Fibroblast of gingiva (primary cell): ENCODE measurements around the gene SLC6A6.

Experiments used
- DNase-seq: peaks from one replicate; pipeline ENCODE4 v3.0.0-alpha.2; 2011; ENCODE audit warnings: low read depth

Gene SLC6A6

DNA sequence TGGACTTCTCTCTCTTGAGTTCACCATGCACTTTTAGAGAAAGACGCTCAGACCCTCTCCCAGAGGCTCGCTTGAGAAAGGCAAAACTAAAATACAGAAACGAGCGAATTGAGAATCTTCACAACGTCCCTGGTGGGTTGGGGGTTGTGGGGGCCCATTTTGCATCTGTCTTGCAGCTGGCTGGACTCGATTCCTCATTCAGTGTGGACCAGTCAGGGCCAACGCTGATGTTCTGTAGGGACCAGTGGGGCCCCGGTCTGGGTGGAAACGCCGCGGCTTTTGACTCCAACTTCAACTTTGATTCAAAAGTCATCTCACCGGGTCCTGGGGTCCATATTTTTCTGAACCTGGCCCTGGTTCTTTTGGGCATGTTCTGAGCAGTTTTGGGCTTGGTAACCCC is 68.1 kb downstream of the SLC6A6 start:
- no peak for DNase-seq

DNA sequence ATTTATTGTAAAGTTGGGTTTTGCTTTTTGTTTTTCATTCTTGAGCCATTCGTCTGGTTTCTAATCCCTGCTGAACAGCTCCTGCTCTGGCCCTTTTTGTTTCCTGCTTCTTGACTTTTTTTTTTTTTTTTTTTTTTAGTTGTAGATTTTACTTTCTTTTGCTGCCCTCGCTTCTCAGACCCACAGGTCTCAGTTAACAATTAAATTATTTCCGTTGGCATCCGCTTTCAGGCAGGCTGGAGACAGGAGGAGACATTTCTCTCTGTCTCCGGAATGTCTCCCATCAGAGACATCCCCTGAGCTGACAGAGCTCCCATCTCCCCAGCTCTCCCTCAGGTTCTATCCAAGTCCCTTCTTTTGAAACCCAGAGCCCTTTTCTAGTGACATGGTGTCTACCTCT is 68.6 kb downstream of the SLC6A6 start:
- DNase-seq: no peak

DNA sequence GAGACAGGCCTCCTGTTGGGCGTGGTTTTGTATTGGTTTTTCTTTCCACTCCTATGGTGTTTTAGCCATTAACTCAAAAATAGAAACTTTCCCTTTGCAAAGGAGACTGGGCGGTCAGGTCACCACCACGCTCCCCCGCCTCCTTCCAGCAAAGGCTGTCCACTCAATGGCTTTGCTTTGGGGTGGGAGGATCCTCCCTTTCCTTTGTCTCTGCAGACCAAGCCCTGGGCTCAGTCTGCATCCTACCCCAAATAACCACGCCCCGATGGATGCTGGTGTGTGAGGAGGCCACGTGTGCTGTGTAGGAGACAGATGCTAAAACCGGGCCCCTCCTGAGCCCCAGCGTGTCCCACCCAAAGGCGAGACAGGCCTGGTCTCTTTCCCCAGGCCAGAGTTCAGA is 69.3 kb downstream of the SLC6A6 start:
- DNase-seq: no peak

DNA sequence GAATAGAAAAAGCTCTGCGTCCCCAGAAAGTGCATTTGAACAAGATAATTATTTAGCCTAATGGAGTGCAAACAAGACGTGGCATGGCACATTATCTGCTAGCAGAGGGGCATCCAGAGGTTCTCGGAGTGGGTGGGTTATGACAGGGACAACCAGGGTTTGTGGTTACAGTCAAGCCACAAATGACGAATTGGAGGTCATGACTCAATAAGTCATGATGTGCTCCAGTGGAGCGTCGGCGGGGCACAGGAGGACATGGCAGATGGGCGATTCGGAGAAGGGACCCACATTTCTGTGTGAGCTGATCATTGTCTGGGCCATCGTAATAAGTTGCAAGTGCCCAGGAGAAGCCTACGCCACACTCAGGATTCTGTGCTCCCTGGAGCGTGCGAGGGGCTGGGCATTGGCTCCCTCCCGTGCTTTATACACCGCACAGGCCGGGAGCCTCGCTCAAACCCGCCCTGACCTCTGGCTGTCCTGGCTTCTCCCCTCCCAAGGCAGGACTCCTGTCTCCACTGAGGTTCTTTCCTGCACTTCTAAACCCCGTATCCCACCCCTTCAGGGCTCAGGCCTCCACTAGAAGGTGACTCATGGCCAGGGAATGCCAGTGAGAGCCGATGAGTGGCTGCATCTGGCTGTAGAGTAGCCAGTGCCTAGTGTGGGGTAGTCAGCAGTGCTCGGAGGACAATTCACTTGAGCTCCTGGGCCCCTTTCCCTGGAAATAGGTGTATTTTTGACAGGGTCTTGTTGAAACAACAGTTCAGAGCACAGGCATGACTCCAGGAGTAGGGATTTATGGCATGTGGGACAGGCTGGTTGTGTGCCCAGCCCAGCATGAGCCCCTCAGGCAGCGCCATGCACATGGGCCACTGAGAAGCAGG is 70.3 kb downstream of the SLC6A6 start:
- peak; percentile 78 for DNase-seq

- DNase-seq: no peak
Observed at GRCh38 chr3:14473411-14473891, 71.0 kb downstream of the SLC6A6 start.

GRCh38 chr3:14474363-14475081 is 72.1 kb downstream of the SLC6A6 start:
- no peak for DNase-seq

DNA sequence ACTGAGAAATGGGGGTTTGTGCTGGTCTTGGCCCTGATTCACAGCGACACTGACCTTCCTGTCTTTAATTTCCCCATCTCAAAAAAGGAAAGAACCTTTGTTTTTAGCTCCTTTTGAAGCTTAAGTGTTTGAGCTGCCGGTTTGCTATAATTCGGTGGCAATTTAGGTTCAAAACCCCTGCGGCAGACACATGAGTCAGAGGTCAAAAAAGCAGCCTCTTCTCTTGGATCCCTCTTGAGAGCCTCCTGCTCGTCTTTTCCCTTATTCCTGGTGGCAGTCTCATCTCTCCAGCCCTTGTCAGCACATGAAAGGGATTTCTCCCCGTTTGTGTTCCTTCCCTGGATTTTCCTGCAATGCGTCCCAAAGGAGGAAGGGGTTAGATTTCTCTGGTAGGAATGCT is 73.2 kb downstream of the SLC6A6 start:
- DNase-seq: no peak

- no peak for DNase-seq
Observed at GRCh38 chr3:14476583-14477265, 74.3 kb downstream of the SLC6A6 start.

DNA sequence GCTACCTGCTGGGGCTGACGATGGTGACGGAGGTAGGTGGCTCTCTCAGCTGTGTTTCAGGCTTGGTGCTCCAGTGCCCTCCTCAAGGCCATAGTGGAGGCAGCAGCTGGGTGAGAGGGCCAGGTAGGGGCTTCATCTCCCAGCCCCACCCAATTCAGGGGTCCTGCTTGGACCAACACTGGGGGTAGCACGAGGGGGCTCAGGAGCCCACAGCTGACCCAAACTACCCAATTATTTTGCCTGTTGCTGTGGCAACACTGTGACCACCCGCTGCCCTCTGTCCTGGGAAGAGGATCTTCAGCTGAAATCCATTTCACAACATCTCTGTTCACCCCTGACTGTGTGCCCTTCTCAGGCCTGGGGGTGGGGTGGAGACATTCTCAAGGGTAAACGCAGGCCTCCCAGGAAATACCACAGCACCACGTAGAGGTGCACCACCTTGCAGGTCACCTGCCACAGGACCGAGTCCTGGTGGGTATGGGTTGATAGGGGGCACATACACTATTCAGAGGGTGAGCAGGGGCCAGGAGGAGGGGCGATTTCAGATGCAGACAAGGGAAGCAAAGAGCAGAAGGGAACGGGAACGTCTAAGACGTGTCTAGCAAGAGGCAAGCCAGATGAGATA is 75.0 kb downstream of the SLC6A6 start:
- DNase-seq: no peak

- no peak for DNase-seq
Observed at GRCh38 chr3:14478956-14479550, 76.6 kb downstream of the SLC6A6 start.

GRCh38 chr3:14479591-14479990 is 77.2 kb downstream of the SLC6A6 start:
- DNase-seq: no peak

DNA sequence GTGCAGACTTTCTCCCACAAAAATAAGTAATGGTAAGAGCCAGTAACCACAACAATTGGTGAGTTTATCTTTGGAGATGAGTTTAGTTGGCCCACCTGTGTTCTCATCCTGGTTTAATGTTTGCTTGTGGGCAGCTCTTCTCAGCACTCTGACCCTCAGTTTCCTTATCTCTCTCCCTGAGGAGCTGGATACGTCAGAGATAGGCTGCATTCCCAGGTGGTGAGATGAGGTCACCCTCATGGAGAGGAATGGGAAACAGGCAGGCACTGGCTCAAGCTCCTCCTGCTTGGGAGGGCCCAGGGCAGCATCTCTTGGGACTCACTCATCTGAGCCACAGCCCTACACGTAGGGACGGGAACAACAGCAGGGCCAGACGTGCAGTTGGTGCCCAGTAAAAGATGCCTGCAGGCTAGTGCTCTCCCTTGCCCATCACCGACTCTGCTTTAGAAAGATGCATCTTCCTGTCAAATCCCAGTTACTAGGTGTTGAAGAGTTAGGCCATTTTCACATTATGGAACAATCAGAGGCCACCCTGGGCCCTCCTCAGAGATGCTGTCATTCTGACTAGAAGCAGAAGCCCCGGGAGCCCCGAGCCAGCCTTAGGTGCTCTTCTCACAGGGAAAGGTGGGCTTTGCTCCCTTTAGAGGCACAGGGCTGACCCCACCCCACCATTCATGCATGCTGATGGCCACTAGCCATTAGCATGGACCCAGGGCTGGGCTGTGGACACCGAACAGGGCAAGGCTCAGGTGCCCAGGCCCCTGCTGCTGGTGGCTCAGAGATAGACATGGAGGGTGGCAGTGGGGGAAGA is 78.0 kb downstream of the SLC6A6 start:
- no peak for DNase-seq

DNA sequence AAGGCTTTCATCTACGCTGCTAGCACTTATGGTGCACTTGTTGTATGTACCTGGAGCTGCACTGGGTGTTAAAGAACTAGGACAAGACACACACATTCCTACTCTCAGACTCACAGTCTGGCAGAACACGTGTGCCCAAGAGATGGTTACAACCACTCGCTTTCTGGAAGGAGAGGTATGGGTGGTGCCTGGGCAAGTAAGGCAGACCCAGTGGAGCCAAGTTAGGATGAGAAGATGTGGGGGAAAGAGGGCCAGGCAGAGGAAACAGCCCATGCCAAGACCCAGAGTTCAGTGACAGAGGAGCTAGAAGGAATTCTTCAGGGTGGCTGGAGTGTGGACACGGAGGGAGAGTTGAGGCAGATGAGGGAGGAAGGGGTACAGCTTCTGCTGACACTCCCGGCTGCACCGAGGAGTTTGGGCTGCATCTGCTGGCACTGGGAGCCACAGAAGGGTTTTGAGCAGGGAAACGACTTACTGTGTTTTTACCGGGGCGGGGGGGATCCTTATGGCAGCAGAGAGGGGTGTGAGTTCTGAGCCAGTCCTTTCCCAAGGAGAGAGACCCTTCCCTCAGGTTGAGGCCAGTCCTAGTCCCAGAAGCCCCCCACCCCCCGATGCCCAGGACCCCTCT is 78.7 kb downstream of the SLC6A6 start:
- DNase-seq: no peak

DNA sequence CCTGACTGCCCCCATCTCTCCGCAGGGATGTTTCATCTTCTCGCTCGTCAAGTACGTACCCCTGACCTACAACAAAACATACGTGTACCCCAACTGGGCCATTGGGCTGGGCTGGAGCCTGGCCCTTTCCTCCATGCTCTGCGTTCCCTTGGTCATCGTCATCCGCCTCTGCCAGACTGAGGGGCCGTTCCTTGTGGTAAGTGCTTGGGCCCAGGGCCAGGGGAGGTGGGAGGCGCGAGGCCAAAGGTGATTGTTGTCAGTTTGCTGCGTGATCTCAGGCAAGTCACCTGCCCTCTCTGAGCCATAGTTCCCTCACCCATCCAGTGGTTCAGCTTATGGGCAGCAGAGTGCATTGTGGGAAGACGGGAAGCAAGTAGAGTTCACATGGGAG is 79.2 kb downstream of the SLC6A6 start:
- DNase-seq: no peak

DNA sequence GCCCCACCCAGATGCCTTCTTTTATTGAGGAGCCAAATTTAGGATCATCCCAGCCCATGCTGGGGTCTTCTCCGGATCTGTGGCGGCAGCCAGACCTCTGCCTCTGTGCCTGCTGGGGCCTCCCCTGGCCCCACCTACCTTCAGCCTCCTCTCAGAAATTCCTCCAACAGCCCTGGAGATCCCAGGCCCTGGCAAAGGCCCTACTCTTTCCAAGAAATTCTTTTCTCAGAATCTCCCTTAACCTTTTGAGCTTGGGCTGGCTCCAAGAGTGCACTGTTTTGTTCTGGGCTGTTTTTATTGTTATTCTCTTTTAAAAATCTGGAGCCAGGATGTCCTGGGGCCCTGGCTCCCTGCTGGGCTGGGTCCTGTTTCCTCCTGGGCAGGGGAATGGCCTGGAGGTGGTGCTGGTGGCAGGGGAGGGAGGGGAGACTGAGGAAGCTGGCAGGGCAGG is 79.9 kb downstream of the SLC6A6 start:
- no peak for DNase-seq

DNA sequence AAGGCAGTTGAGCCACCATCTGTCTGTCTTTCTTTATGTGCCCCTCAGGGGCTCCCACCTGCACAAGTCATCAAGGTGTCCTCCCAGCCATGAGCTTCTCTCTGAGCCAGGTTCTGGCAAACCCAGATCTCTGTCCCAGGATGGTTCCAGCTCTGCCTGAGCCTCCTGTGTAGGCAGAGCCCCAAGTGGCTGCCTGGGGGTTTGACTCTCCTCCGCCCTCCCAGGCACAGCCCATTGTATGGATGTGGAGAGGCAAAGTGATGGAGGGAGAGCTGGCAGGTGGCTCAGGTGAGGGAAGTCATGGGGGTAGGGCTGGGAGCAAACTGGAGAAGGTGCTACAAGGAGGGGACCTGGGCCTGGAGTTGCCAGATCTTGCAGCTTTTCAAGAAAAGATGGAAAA is 80.9 kb downstream of the SLC6A6 start:
- DNase-seq: no peak

DNA sequence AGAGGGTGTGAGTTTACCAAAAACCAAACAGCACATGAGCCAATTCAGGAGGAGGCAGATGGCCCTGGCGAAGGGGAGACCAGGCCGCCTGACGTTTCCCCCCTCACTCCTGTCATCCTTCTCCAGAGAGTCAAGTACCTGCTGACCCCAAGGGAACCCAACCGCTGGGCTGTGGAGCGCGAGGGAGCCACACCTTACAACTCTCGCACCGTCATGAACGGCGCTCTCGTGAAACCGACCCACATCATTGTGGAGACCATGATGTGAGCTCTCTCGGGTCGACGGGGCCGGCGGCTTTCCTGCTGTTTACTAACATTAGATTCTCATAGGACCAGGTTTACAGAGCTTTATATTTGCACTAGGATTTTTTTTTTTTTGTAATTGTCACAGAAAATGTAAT is 82.3 kb downstream of the SLC6A6 start:
- DNase-seq: no peak

DNA sequence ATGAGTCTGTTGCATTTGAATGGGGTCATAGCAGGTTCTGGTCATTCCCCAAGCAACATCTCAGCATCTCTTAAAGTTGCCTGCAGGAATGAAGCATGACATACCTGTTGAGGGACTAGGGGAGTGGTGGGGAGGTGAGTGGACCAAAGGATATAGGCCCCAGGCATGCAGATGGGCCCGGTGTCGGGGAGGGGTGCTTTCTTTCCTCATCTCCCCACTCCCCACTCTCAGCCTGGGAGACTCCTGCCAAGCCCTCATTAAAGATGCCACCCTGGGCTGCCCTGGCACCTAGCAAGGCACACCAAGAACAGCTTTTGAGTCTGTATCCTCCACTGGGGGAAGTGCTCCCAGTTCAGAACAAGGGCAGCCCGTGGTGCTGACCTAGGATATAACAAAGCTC is 83.6 kb downstream of the SLC6A6 start:
- no peak for DNase-seq

DNA sequence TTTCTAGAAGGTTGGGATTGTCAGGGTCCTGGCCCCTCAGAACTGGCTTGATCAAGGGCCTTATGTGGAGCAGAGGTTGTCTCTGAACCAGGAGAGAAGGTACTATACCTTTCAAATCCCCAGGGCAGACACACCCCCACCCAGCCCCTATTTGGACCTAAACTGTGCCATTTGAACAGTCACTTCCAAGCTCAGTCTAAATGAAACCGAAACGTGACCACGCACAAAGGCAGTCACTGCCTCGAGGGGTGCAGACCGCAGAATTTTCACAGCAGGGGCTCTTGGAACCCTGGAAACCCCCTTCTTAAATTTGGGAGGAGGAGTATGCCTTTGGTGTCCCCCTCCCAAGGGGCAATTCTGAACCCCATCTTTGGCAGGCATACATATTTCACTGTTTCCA is 84.1 kb downstream of the SLC6A6 start:
- DNase-seq: no peak

DNA sequence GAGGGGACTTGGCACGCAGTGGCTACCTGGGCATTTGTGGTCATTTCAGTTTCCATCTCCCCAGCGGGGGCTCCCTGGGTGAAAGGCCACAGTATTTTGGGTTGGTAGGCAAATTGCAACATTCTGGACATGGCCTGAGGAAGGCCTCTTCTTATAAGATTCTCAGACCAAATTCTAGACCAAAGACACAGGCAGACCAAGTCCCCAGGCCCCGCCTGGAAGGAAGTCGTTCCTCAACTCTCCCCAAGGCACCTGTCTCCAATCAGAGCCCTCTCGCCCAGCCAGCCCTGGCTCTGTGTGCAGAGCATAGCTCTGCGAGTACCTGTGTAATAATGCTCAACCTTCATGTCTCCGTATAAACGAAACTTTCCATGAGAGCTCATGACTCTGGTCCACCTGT is 84.7 kb downstream of the SLC6A6 start:
- DNase-seq: no peak

- DNase-seq: no peak
Observed at GRCh38 chr3:14487821-14488220, 85.4 kb downstream of the SLC6A6 start.
